ENCODE measurements around the gene PARM1.

DNA sequence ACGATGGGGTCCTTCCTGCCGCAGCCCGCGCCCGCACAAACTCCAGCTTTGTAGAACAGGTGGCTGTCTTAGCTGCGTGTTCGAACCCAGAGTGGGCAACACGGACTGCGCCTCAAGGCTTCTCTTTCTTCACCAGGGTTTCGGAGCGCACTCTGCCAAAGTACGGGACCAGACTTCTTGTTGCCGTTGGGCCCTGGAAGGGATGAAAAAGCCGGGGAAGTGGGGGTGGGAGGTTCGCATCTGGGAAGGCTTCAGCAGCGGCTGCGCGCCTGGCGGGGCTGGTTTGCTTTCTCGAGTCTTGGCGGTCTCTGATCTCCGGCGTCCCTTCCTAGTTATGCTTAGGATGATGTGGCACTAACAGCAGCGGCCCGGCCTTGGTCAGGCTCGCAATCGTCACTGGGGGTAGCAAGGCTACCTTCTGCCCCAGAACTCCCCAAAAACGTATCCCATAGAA is 673 bp downstream of the PARM1 start:
- TF ChIP-seq, protein P1, sequence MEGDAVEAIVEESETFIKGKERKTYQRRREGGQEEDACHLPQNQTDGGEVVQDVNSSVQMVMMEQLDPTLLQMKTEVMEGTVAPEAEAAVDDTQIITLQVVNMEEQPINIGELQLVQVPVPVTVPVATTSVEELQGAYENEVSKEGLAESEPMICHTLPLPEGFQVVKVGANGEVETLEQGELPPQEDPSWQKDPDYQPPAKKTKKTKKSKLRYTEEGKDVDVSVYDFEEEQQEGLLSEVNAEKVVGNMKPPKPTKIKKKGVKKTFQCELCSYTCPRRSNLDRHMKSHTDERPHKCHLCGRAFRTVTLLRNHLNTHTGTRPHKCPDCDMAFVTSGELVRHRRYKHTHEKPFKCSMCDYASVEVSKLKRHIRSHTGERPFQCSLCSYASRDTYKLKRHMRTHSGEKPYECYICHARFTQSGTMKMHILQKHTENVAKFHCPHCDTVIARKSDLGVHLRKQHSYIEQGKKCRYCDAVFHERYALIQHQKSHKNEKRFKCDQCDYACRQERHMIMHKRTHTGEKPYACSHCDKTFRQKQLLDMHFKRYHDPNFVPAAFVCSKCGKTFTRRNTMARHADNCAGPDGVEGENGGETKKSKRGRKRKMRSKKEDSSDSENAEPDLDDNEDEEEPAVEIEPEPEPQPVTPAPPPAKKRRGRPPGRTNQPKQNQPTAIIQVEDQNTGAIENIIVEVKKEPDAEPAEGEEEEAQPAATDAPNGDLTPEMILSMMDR (IDR thresholded peaks at IDR 0.05; ENCODE audit: low read length): no peak
- no peak for TF ChIP-seq EZH2 (IDR thresholded peaks at IDR 0.05; ENCODE audit: borderline replicate concordance, low read length)

Data from OCI-LY1 (cell line).